Measurements from ENCODE around the gene FREM1.
"Not testable (repeated sequence)": the region's sequence is repeated elsewhere in the genome, so short reads cannot be mapped to it uniquely, and the experiment has no call there.

Gene FREM1

GRCh38 chr9:14909961-14910805 lies at the start of gene FREM1:
TSS of gene FREM1 (minus strand) at chr9:14910428. CDS start at chr9:14868977, 41,451 bp downstream.
- DNase-seq = no peak

GRCh38 chr9:14958989-14959388 lies 48.8 kb upstream of the FREM1 start:
- DNase-seq = no peak

- DNase-seq = no peak
Observed at GRCh38 chr9:14957109-14957508, 46.9 kb upstream of the FREM1 start.

- no peak for DNase-seq
Observed at GRCh38 chr9:14956208-14956607, 46.0 kb upstream of the FREM1 start.

- DNase-seq = no peak
Observed at GRCh38 chr9:14945351-14945750, 35.1 kb upstream of the FREM1 start.

GRCh38 chr9:14941501-14942405 lies 31.5 kb upstream of the FREM1 start:
- DNase-seq = no peak

GRCh38 chr9:14939378-14939777 lies 29.1 kb upstream of the FREM1 start:
- no peak for DNase-seq

GRCh38 chr9:14937216-14937615 lies 27.0 kb upstream of the FREM1 start:
- DNase-seq = no peak

GRCh38 chr9:14936491-14936890 lies 26.3 kb upstream of the FREM1 start:
- no peak for DNase-seq

- DNase-seq = no peak
Observed at GRCh38 chr9:14935964-14936363, 25.7 kb upstream of the FREM1 start.

- no peak for DNase-seq
Observed at GRCh38 chr9:14935106-14935751, 25.0 kb upstream of the FREM1 start.

GRCh38 chr9:14932641-14933040 lies 22.4 kb upstream of the FREM1 start:
- no peak for DNase-seq

- no peak for DNase-seq
Observed at GRCh38 chr9:14932231-14932630, 22.0 kb upstream of the FREM1 start.

GRCh38 chr9:14926941-14927624 lies 16.9 kb upstream of the FREM1 start:
- no peak for DNase-seq

GRCh38 chr9:14924230-14925219 lies 14.3 kb upstream of the FREM1 start:
- no peak for DNase-seq

GRCh38 chr9:14923701-14924100 lies 13.5 kb upstream of the FREM1 start:
- no peak for DNase-seq

- DNase-seq = not testable (repeated sequence)
Observed at GRCh38 chr9:14920805-14921204, 10.6 kb upstream of the FREM1 start.

GRCh38 chr9:14913366-14913765 lies 3.1 kb upstream of the FREM1 start:
- no peak for DNase-seq

GRCh38 chr9:14912859-14913258 lies 2.6 kb upstream of the FREM1 start:
- DNase-seq = no peak

GRCh38 chr9:14911046-14911445 lies 818 bp upstream of the FREM1 start:
- DNase-seq = no peak

- no peak for DNase-seq
Observed at GRCh38 chr9:14909601-14909960, 647 bp downstream of the FREM1 start.

GRCh38 chr9:14909181-14909580 lies 1.0 kb downstream of the FREM1 start:
- no peak for DNase-seq
